H1 (cell line): Measurements from ENCODE around the gene NEGR1.

ENCODE experiments used
- CTCF ChIP-seq, 3 experiments: IDR thresholded peaks; 1 replicate in 2 of 3; 2 replicates in 1 of 3; pipeline versions ENCODE4 v1.5.1 to v1.6.1; 2011; ENCODE audit warnings: low read length in 3 of 3, mild to moderate bottlenecking in 3 of 3, inconsistent platforms in 2 of 3, low read depth in 1 of 3, moderate library complexity in 1 of 3; ENCODE audit not compliant: insufficient read depth in 1 of 3; ENCODE audit errors: control extremely low read depth in 1 of 3
- JUN ChIP-seq: IDR thresholded peaks from 2 replicates; pipeline ENCODE4 v1.6.1; 2011; ENCODE audit warnings: low read depth, mild to moderate bottlenecking, improper control_type of control experiment, low read length
- JUND ChIP-seq: IDR thresholded peaks from 2 replicates; pipeline ENCODE4 v1.6.1; 2011; ENCODE audit warnings: mild to moderate bottlenecking, improper control_type of control experiment, low read length
- NRF1 ChIP-seq: IDR thresholded peaks from 2 replicates; pipeline ENCODE4 v1.6.1; 2011; ENCODE audit warnings: mild to moderate bottlenecking, low read depth, low read length, improper control_type of control experiment

GRCh38 chr1:71950579-71950978 is 331.8 kb downstream of the NEGR1 start:
- TF ChIP-seq CTCF (IDR thresholded peaks at IDR 0.05; ENCODE audit: control extremely low read depth in 1 of 3, insufficient read depth in 1 of 3, low read depth in 1 of 3, low read length in 3 of 3) (no peak), JUN (no peak), JUND (no peak), NRF1 (no peak)
